Coronary artery (tissue), 2 donors: ENCODE measurements around the gene ERGIC1.

Experiments
- DNase-seq: peaks from one replicate; pipeline ENCODE4 v3.0.0-alpha.2; 2017; ENCODE audit warnings: low spot score
- H3K27ac ChIP-seq, 2 donors: fragments of 200-600 bp; sonication (generic); one replicate each; pipeline ENCODE4 v1.5.1; 2016 to 2019
- H3K4me3 ChIP-seq: fragments of 200-600 bp; sonication (generic); 2 replicates; pipeline ENCODE4 v1.5.1; 2016; ENCODE audit warnings: mild to moderate bottlenecking, moderate library complexity
- TF ChIP-seq, protein P1 (sequence below): fragments of 200-600 bp; sonication (generic); IDR thresholded peaks from one replicate; pipeline ENCODE4 v1.5.1; 2019; ENCODE audit warnings: antibody characterized with exemption

Gene ERGIC1

DNA sequence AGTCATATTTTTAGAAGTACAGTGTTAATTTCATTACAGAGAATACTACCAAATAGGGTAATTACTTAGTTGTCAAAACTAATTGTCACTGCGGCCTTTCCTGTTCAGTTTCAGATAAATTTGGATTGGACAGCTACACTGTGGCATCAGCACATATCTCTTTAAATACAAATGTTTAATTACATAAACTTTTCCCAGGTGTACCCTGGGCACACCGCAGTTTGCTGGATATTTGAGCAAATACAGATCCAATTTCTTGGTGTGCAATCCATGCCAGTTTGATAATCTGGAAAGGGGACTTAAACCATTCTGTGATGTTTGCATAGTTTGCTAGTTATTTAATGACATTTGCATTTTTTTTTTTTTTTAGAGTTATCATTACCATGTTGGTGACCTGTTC, 160.4 kb downstream of the ERGIC1 start:
- TF ChIP-seq, protein P1, sequence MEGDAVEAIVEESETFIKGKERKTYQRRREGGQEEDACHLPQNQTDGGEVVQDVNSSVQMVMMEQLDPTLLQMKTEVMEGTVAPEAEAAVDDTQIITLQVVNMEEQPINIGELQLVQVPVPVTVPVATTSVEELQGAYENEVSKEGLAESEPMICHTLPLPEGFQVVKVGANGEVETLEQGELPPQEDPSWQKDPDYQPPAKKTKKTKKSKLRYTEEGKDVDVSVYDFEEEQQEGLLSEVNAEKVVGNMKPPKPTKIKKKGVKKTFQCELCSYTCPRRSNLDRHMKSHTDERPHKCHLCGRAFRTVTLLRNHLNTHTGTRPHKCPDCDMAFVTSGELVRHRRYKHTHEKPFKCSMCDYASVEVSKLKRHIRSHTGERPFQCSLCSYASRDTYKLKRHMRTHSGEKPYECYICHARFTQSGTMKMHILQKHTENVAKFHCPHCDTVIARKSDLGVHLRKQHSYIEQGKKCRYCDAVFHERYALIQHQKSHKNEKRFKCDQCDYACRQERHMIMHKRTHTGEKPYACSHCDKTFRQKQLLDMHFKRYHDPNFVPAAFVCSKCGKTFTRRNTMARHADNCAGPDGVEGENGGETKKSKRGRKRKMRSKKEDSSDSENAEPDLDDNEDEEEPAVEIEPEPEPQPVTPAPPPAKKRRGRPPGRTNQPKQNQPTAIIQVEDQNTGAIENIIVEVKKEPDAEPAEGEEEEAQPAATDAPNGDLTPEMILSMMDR = no peak
- no peak for DNase-seq
- Histone ChIP-seq H3K4me3 (no peak overlapping the region), H3K27ac (no peak overlapping the region)

GRCh38 chr5:172999372-172999973, 165.4 kb downstream of the ERGIC1 start:
- no peak overlapping the region for H3K4me3 ChIP-seq
- H3K27ac ChIP-seq = peak overlapping the region; percentile 37 to 40
- TF ChIP-seq, protein P1 = no peak
- DNase-seq = peak; percentile 8

- no peak for DNase-seq
- no peak overlapping the region for H3K4me3 ChIP-seq
- H3K27ac ChIP-seq = peak overlapping the region in 1 of 2 donors; percentile 40
- TF ChIP-seq, protein P1 = no peak
Observed at GRCh38 chr5:172999974-173000373, 165.9 kb downstream of the ERGIC1 start.

DNA sequence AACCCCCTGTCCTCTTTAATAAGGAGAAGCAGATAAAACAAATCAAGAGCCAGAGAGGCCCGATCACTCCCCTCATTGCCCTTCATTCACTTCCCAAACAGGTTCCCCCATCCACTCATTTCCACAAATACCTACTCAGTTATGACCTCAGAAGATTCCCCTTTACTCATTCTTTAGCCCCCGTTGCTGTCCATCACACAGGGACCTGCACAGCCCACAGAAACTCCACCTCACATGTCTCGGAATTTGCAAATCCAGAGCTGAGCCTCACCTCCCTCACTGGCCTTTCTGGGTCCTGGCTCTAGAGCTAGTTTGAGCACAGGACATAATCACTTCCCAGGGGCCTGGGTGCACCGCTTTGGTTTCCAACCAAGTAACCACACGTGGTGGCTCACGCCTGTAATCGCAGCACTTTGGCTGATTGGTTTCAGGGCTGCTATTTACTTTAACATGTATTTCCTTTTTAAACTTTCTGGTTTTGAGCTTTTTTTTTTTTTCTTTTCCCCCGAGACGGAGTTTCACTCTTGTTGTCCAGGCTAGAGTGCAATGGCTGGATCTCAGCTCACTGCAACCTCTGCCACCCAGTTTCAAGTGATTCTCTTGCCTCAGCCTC, 167.3 kb downstream of the ERGIC1 start:
- Histone ChIP-seq H3K4me3 (no peak overlapping the region), H3K27ac (no peak overlapping the region)
- DNase-seq = peak; percentile 31
- TF ChIP-seq, protein P1 = no peak
